Adrenal gland (tissue), 12 donors: ENCODE measurements around the gene FOCAD. TPM values are rescaled to one million over a fixed set of nuclear protein-coding genes. Genes with fewer than 3 reads are reported as not detected.

Experiments used
- DNase-seq, 7 donors: peaks; one replicate each; pipeline ENCODE4 v3.0.0-alpha.2; 2019 to 2020
- H3K27ac ChIP-seq, 5 donors: fragments of 200-600 bp; sonication (generic) in 4 of 5; 1 replicate in 3 of 5; 2 replicates in 2 of 5; pipeline versions ENCODE4 v1.5.1 to v1.8.0; 2016 to 2020; ENCODE audit warnings: mild to moderate bottlenecking in 1 of 5
- H3K27me3 ChIP-seq: fragments of 200-600 bp; 2 replicates; pipeline ENCODE4 v1.8.0; 2021
- H3K36me3 ChIP-seq, 2 donors: fragments of 200-600 bp; replicated peaks in 1 of 2; 1 replicate in 1 of 2; 2 replicates in 1 of 2; pipeline versions ENCODE4 v1.5.1 to v1.8.0; 2018 to 2022
- H3K4me1 ChIP-seq, 2 donors: fragments of 200-600 bp; replicated peaks in 1 of 2; 1 replicate in 1 of 2; 2 replicates in 1 of 2; pipeline versions ENCODE4 v1.5.1 to v1.8.0; 2018 to 2021
- H3K4me3 ChIP-seq, 4 donors: fragments of 200-600 bp; sonication (generic) in 3 of 4; one replicate each; pipeline ENCODE4 v1.5.1; 2016 to 2018
- H3K9me3 ChIP-seq, 3 donors: fragments of 200-600 bp; sonication (generic) in 1 of 3; replicated peaks in 1 of 3; 1 replicate in 2 of 3; 2 replicates in 1 of 3; pipeline versions ENCODE4 v1.5.1 to v1.8.0; 2016 to 2021
- CTCF ChIP-seq, 6 experiments: fragments of 450-650 bp in 4 of 6; fragments of 200-600 bp in 2 of 6; sonication (generic) in 1 of 6; IDR thresholded peaks; 1 replicate in 5 of 6; 2 replicates in 1 of 6; pipeline versions ENCODE4 v1.5.1 to v1.8.0; 2016 to 2021; ENCODE audit warnings: antibody characterized with exemption in 6 of 6, mild to moderate bottlenecking in 2 of 6, moderate library complexity in 1 of 6
- POLR2A ChIP-seq, 2 donors: fragments of 450-650 bp; IDR thresholded peaks; one replicate each; pipeline ENCODE4 v1.6.1; 2017; ENCODE audit warnings: antibody characterized with exemption in 2 of 2, mild to moderate bottlenecking in 2 of 2, moderate library complexity in 1 of 2
- WGBS, 4 donors: extraction: QIAGEN DNeasy Blood & Tissue Kit in 2 of 4; methylation state at CpG; one replicate each; pipeline versions ENCODE4 v1.1.5 to v1.1.7; 2013 to 2017; 5-methylcytosine and 5-hydroxymethylcytosine counted together
- intact Hi-C, 2 donors: fragments of 100-400 bp; cut with DNase I; formaldehyde crosslinking; loops; one replicate each; pipeline versions ENCODE4 v1.14.1 to v1.15.0; 2022 to 2023
- polyA plus RNA-seq, 3 donors: library from polyadenylated mRNA; stranded (reverse); fragments of 200-250 nt in 2 of 3; fragments of 350-450 nt in 1 of 3; fragmentation: Illumina TruSeq in 1 of 3; extraction: RNeasy Lipid Tissue Mini Kit (QIAGEN cat#74804) in 1 of 3; gene quantifications; one replicate each; pipeline ENCODE4 v1.2.3, GENCODE V29; 2013 to 2014
- total RNA-seq, 9 donors: library from RNA; depleted of rRNA in 4 of 9; stranded (reverse); fragments of >200 nt in 4 of 9; fragments of 120-200 nt in 1 of 9; fragmentation: NEBNext Ultra II Directional in 1 of 9; extraction: Animal tissue kit (Norgen Biotek cat#: 25700) in 1 of 9; gene quantifications; one replicate each; pipeline versions ENCODE4 v1.1.0 to v1.2.4, GENCODE V29; 2013 to 2023
- donor health status: healthy with polysubstance abuse.
- donor health status: Bipolar disorder and iron deficiency.
- donor health status: DM: yes; HTN: yes; CAD: no.
- donor health status: DM: no; HTN: no; CAD: no.
- donor health status: DM: no; HTN: no; CAD: no.
- donor health status: DM: yes; HTN: yes; CAD: no.

FOCAD gene
- total and polyA plus RNA-seq, 12 donors, result 20.5 to 134 (median 59.7) TPM

GRCh38 chr9:20823051-20823450, 139.0 kb downstream of the FOCAD start:
- peaks cover 0 to 6% of the 10 kb centered on the region in 2 donors for H3K4me1 ChIP-seq
- no peaks in the 10 kb centered on the region for H3K27me3 ChIP-seq
- intact Hi-C loops, result no loop called here
- TF ChIP-seq POLR2A (IDR thresholded peaks at IDR 0.05) (no peak), CTCF (IDR thresholded peaks at IDR 0.05) (no peak)
- no peaks in the 10 kb centered on the region for H3K36me3 ChIP-seq
- H3K9me3 ChIP-seq, result no peaks in the 10 kb centered on the region
- no peak for DNase-seq
- no peak overlapping the region for H3K4me3 ChIP-seq
- no peak overlapping the region for H3K27ac ChIP-seq

- peaks cover 10% of the 10 kb centered on the region in 2 donors for H3K4me1 ChIP-seq
- intact Hi-C loops, result no loop called here
- H3K27ac ChIP-seq, result no peak overlapping the region
- no peak overlapping the region for H3K4me3 ChIP-seq
- H3K27me3 ChIP-seq, result no peaks in the 10 kb centered on the region
- TF ChIP-seq POLR2A (IDR thresholded peaks at IDR 0.05) (no peak), CTCF (IDR thresholded peaks at IDR 0.05) (no peak)
- no peaks in the 10 kb centered on the region for H3K9me3 ChIP-seq
- H3K36me3 ChIP-seq, result no peaks in the 10 kb centered on the region
- 70 to 75% (median 71%) methylated on average over 3 of the region's 3 CpGs for WGBS, 4 donors
- no peak for DNase-seq
These were observed 147.0 kb downstream of the FOCAD start for GRCh38 chr9:20831028-20831427.

- H3K4me1 ChIP-seq, result peaks cover 16 to 17% of the 10 kb centered on the region in 2 donors
- intact Hi-C loops, result no loop called here
- 88 to 96% (median 92%) methylated on average over 2 of the region's 2 CpGs for WGBS, 4 donors
- no peaks in the 10 kb centered on the region for H3K36me3 ChIP-seq
- no peaks in the 10 kb centered on the region for H3K9me3 ChIP-seq
- no peak overlapping the region for H3K4me3 ChIP-seq
- H3K27ac ChIP-seq, result no peak overlapping the region
- no peak for DNase-seq
- TF ChIP-seq CTCF (IDR thresholded peaks at IDR 0.05), result no peak
- no peak for TF ChIP-seq POLR2A (IDR thresholded peaks at IDR 0.05)
- no peaks in the 10 kb centered on the region for H3K27me3 ChIP-seq
These were observed 148.7 kb downstream of the FOCAD start for GRCh38 chr9:20832775-20833174.

- H3K36me3 ChIP-seq, result no peaks in the 10 kb centered on the region
- H3K4me3 ChIP-seq, result no peak overlapping the region
- TF ChIP-seq POLR2A (IDR thresholded peaks at IDR 0.05), result no peak
- TF ChIP-seq CTCF (IDR thresholded peaks at IDR 0.05), result no peak
- no peaks in the 10 kb centered on the region for H3K27me3 ChIP-seq
- intact Hi-C loops, result no loop called here
- H3K27ac ChIP-seq, result peak overlapping the region; percentile 24 to 60 (median 53)
- WGBS, 4 donors, result 27 to 35% (median 33%) methylated on average over 6 of the region's 6 CpGs
- DNase-seq, result peak; percentile 41 to 86 (median 70)
- no peaks in the 10 kb centered on the region for H3K9me3 ChIP-seq
- H3K4me1 ChIP-seq, result peaks cover 17 to 19% of the 10 kb centered on the region in 2 donors
These were observed 151.6 kb downstream of the FOCAD start for GRCh38 chr9:20835377-20836286.
